HG02938 (cell line): ENCODE measurements around the gene G3BP2.
"Not testable (repeated sequence)": the region's sequence is repeated elsewhere in the genome, so short reads cannot be mapped to it uniquely, and the experiment has no call there.

Source experiments
- ATAC-seq: cut with Tn5 transposase; IDR thresholded peaks from one replicate; pipeline ENCODE4 v1.9.1; 2021; ENCODE audit warnings: mild to moderate bottlenecking, moderate library complexity; ENCODE audit not compliant: unreplicated experiment

Gene G3BP2

DNA sequence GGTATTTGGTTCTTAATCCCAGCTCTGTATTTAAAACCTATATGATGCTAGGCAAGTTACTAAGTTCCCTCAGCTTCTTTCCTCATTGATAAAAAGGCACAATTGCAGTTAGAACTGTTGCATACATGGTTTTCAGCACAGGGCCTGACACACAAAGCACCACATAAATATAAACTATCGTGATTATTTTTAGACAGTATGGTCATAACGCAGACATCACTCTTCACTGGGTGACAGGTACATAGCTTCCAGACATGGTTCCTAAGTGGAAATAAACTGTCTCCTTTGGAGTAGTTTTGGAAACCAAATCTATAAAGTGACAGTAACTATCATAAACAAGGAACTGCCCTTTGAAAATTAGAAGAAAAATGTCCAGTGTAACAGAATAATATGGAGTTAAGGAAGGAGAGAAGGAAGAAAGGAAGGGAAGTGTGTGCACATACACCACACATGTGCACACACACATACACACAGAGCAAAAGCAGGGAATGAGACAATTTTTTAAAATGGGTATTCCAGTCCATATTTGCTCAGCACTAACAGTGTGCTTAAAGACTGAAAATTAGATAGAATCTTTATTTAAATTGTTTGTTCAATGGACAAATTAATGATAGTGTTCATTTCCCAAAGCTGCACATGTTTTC lies 12.5 kb upstream of the G3BP2 start:
- ATAC-seq = no peak

DNA sequence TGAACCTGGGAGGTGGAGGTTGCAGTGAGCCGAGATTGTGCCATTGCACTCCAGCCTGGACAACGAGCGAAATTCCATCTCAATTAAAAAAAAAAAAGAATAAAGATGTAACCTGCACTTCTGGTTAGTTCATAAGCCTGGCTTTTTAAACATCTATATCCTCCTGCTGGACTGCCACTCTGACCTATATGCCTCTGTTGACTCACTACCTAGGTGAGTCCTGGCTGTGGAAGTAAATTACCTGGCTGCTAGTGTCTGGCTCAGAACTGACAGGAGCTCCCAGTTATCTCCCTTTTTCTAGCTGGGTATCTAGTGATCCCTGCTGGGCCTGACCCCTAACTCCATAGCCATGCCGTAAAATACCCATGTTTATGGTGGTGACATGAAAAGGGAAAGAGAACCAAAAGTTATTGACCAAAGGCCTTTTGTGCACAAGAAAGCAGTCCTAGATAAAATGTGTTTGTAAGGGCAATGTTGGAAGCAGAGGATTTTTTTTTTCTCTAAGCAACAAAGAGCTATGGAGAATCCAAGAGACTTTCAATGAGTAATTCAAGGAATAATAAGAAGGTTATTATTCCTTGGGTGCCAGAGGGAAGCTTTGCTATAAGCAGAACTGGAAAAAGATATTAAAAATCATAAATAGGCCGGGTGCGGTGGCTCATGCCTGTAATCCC lies 10.4 kb upstream of the G3BP2 start:
- no peak for ATAC-seq

DNA sequence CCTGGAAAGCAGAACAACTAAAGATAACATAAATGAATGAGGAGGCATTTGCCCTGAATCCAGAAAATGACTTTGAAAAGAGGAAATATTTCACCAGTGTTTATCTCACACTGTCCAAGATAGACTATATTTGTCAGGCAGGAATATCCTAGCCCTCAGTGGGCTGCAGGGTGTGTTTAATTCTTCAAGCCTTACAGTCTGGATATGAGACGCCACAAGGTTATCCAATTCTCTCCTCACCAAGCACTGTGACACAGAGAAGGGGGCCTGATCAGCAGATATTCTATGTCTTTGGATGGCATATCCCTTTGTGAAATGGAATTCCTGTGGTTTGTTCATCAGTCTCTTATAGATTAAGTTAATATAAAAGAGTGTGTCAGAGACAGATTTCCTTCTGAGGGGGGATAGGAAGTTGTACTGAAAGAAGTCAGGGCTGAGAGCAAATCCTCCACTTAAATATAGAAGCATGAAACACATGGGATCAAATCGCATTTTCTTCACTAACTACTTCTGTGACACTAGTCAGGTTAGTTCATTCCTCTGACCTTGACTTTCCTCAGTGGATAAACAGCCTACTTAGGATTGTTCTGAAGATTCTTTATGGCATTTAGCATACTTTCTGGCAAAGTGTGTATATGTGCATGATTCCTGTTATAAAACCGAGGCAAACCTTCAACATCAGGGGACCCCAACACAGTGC lies 6.8 kb upstream of the G3BP2 start:
- no peak for ATAC-seq

DNA sequence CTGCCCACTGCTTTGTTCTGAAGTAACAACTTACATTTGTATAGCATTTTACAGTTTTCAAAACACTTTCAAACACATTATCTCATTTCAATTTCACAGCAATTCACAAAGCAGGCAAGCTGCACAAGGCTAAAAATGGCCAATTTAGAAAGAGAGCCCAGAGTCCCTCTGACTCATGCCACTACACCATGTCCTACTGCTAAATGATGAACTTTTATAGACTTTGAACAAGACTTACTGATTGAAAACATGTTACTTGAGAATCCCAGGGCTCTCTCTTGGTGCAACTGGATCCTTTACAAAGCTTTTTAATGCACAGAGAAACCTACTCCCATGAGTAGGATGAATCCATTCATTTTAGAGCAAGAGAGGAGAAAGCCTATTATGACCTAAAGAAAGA lies 5.8 kb upstream of the G3BP2 start:
- ATAC-seq = no peak

DNA sequence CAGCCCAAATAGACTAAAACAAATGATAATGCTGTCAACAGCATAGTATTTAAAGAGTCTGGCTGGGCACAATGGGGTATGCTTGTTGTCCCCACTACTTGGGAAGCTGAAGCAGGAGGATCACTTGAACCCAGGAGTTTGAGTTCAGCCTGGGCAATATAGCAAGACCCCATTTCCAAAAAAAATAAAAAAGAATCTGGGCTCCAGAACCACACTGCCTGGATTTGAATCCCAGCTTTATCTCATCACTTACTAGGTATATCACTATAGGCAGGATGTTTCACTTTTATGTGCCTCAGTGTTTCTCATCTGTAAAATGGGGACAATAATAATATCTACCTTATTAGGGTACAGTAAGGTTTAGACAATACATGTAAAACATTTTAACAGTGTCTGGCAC lies 5.3 kb upstream of the G3BP2 start:
- ATAC-seq = no peak

DNA sequence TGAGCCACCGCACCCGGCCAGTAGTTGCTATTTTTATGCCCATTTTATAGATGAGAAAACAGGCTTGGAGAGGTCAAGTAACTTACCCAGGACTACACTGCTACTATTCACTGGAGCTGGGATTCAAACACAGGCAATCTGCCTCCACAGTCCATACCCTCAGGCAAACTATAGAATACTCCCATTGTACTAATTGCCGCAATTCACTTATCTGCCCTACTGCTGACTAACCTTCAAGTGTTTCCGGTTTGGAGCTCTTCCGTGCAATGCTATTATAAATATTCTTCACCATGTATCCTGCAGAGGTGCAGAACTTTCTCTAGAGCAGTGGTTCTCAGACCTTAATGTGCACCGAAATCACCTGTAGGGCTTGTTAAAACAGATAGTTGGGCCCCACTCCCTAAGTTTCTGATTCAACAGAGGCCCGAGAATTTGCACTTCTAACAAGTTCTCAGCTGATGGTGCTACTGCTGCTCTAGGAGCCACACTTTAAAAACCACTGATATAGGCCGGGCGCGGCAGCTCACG lies 1.9 kb upstream of the G3BP2 start:
- ATAC-seq = no peak

DNA sequence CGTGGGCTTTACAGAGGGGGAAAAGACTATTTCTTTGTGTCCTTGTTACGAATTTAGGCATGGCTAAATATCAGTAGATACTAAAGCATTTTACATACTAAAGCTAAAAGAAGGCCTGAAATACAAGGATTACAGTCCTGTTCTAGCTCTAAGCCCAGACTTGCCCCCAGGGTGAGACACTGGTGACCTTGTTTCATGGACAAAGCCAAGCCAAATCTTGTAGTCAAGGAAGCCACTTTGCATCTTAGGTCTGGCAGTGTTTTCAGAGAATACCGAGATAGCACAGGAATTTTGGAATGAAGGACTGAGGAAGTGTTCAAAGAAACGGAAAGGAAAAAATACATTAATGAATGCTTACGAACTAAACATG lies 733 bp upstream of the G3BP2 start:
- no peak for ATAC-seq

DNA sequence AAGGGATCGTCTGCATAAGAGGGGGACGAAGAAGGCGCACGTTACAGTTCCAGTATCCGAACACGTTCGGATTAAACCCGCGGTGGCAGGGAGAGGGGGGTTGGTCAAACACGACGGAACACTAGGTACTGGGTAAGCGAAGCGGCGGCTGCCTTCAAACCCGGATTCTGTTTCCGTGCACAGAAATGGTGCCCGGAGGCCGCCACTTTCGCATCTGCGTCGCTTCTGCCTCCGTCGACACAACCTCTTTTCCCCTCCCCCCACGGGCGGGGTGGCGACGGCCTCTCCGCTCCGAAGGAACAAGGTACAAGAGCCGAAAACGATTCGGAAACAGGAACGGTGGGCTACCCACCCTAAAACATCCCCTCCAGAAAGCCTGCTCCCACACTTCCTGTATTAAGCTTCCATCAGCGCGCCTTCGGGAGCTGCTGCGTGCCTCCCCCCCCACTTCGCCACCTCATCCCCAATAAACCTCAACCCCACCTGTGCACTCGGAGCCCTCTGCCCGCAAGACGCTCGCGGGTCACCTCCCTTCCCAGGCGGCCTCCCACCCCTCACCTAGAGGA lies 667 bp downstream of the G3BP2 start:
- peak; percentile 20 for ATAC-seq

DNA sequence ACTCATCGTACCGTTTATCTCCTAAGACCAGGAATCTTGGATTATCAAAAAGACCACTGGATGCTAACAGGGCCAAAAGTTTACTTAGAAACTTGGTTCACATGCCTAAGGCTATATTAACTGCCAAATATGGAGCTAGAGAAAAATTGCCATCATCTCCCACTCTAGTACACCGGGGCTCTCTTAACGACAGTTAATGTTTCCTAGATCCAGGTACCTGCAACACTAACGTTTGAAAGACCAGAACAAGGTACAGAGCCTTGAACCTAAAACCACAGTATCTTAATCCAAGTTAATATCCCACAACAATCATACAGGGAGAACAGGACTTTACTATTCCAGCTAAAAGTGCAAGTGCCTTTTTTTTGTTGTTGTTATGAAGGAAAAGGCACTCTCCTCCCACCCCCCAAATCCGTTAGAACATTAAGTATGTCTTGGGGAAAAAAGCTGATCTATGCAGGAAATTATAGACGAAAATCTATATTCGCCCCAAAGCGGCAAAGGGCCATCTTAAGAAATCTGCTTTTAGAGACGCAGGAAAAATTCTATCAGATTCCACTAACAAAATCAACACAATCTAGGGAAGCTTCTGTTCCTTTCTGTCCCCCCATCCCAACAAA lies 1.3 kb downstream of the G3BP2 start:
- no peak for ATAC-seq

DNA sequence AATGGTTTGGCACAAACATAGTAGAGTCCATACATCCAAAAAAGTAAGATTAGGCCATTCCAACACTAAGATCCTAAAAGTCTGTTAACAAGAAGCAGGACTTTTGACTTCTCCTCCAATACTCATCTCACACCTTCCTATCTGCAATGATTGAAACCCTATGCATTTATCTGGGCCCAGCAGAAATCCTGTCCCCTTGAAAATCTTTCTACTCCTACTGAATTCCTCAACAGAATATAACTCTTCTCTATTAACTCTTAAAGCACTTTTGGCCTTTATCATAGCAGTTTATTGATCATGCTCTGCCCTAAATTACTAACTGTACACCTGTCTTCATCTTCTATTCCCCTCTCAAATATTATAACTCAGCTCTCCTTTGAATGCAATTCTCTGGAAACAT lies 4.6 kb downstream of the G3BP2 start:
- ATAC-seq = no peak

DNA sequence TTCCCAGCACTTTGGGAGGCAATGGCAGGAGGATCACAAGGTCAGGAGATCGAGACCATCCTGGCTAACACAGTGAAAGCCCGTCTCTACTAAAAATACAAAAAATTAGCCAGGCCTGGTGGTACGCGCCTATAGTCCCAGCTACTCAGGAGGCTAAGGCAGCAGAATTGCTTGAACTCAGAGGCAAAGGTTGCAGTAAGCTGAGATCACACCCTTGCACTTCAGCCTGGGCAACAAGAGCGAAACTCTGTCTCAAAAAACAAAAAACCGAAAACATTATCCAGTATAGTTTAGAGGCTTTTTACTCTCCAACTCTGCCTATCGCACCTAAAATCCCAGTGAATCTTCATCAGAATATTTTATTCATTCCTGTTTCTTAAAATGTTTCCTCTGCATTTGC lies 5.6 kb downstream of the G3BP2 start:
- ATAC-seq = not testable (repeated sequence)

DNA sequence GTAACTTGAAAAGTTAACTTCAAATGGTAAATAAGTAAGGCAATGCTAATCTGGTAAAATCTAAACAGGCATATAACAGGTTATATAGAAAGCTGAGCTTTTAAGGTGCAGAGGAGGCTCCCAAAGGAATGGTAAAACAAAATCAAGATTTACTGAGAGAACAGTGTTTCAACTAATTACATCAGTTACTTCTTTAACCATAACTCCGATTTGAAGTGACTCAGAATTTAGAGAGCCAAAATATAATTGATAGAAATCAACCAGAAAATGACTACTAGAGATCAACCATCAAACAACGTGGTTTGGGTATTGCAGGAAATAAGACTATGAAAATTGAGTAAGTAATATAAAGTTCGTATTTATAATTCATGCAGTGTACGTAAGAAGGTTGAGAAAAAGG lies 6.9 kb downstream of the G3BP2 start:
- no peak for ATAC-seq

DNA sequence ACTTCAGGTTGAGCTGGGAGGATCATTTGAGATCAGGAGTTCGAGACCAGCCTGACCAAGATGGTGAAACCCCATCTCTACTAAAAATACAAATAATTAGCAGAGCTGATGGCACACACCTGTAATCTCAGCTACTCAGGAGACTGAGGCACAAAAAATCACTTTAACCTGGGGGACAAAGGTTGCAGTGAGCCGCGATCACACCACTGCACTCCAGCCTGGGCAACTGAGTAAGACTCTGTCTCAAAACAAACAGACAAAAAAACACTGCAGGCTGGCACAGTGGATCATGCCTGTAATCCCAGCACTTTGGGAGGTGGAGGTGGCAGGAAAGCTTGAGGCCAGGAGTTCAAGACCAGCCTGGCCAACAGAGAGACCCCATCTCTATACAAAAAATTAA lies 8.6 kb downstream of the G3BP2 start:
- not testable (repeated sequence) for ATAC-seq

DNA sequence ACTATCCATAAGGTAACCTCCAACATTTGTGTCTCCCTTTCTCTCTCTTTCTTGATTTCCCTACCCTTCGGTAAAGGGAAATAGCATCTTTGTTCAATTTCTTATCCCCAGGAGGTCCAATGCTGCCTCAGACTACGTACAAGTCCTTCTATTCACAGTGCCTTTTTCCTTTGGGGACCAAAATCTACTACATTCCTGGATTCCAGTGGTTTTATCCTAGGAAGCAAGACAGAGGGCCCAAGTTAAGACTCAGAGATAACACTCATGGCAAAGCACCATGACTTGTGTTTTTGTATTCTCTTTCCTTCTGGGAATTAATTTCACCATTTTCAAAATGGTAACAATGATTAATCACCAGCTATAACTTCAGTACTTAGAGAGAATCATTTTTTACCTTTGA lies 10.6 kb downstream of the G3BP2 start:
- ATAC-seq = no peak

DNA sequence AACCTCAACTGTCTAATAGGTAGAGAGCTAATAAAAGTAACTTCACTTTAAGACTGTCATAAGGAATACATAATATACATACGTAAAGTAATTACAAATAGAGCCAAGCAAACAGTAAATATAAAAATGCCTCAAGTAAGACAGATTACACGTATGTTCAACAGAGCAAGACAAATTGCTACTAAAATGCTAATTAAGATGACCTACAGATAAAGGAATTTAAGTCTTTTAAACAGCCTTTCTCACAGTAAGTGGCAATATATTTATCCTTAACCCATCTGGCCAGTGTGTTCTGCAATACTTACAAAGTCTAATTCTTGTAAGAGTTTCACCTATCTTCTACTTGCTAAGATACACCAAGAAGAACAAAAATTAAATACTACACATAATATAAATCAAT lies 12.7 kb downstream of the G3BP2 start:
- ATAC-seq = no peak

DNA sequence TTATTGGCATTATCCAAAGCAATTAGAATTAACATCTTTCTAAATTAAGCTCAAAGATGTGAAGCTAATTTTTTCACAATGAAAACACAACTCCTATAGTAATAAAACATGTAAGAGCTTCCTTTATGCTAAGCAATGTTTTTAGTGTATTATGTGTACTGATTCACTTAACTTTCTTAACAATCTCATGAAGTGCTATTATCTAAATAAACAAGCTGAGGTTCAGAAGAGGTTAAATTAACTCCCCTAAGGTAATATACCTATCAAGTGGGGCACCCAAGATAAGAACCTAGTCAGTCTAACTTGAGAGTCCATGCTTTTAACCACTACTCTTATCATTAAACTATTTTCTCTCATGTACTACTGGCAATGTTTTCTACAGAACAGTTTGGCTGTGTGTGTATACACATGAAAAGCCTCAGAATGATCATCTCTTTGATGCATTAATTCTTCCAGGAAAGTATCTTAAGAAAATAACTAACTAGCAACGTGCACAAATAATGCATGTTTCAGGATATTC lies 13.6 kb downstream of the G3BP2 start:
- ATAC-seq = no peak

DNA sequence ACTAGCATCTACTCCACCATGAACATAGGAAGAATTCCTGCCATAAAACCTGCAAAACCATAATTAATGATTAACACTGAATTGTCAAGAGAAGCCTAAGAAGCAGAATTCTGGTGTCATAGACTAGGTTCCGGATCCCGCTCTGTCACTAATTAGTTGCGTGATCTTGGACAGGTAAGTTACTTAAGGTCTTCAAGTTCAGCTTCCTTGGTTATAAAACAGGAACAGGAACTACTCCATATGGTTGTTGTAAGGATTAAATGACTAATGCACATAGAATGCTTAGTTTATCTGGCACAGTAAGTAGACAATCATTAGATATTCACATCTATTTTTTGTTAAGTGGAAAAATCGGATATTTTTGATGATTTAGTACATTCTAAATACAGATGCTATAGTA lies 14.3 kb downstream of the G3BP2 start:
- ATAC-seq = no peak

DNA sequence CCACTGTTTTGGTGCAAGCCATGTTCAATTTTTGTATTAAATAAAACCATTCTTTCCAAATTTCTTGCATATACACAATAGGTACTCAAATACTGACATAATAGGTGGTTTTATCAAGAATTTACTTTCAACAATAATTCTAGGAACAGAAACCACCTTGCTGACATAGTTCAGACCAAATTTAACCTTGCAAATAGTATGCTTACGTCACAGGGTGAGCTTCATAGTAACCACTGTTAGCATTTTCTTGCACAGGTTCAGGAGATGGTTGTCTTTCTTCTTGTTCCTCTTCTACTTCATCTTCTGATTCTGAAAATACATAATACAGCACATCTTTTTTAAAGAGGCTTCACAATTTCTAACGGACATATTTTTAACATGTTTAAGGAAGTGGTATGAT lies 17.6 kb downstream of the G3BP2 start:
- no peak for ATAC-seq

DNA sequence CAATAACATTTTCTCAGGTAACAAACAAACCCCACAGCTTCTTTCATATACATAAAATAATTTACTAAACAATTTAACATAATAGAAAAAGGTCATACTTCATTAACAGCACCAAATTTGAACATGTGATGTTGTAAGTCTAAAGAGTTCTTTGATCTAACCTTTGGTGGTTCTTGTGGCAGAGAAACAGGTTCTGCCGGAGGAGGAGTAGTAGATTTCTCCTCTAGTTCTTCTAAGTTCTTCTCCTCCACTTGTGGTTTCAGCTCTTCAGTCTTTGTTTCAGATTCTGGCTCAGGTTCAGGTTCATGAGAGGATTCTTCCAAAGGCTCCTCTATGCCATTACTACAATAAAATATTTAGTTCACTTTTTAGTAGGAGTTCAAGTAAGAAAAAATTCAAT lies 18.3 kb downstream of the G3BP2 start:
- no peak for ATAC-seq

DNA sequence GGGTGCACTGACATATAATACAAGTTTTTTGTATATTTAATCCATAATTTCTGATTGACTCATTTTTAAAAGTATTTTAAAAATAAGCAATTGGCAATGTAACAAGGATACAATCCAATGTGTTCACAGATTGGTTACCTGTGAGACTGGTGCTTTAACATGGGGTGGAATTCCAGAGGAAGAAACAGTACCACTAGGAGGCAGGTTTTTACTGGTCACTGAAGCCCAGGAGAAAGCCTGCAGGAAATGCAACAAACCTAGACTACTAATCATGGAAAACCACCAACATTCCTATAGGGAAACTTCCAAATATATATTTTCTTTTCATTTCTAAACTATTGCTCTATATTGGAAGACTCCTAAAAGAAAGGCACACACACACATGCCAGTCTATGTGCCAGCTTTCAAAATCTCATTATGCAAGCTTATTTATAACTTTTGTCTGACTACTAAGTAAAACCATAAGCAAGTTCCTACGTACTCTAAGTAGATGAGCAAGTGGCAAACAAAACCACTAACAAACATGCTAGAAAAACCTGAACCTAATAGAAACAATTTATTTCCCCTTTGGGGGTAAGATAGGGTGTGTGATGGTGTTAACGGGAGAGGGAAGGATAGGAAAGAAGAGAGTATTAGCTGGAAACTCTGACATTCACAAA lies 19.2 kb downstream of the G3BP2 start:
- no peak for ATAC-seq

DNA sequence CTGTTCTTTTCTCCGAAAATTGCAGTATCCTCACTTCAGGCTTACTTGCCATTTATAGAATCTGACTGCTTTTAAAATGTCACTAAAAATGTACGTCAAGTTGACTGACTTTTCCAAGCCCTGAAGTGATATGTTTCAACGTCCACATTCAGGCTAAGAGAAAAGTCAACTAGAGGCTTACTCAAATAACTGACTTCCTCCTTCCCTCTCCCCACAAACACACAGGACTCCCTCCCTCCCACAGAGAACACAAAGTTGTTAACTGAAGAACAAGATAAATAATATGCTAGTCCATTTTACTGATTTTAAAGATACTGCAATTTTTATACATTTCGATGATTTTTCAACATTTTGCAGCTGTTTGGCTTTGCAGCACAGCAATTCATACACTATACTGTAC lies 29.1 kb downstream of the G3BP2 start:
- ATAC-seq = no peak
